WTC11 (cell line): ENCODE results near the gene ADD2. TPM values are rescaled to one million over a fixed set of nuclear protein-coding genes. Genes with fewer than 3 reads are reported as not detected.

Experiments
- ATAC-seq: fragments of 200-7000 bp; cut with Tn5 transposase; 2 replicates; pipeline ENCODE4 v1.10.0; 2021; ENCODE audit warnings: mild to moderate bottlenecking, moderate library complexity
- CTCF ChIA-PET: fragments of 300-600 bp; sonication (Branson Sonifier 250); formaldehyde crosslinking; loops from one replicate; lab custom pipeline; 2021; ENCODE audit warnings: antibody characterized with exemption; lab: Charles Lee
- POLR2A ChIA-PET: fragments of 350-600 bp; sonication (Branson Sonifier 250); formaldehyde crosslinking; loops from one replicate; lab custom pipeline; 2021; ENCODE audit warnings: antibody characterized with exemption; lab: Charles Lee
- DNase-seq: peaks from one replicate; pipeline ENCODE4 v3.0.0; 2021; ENCODE audit warnings: low spot score
- H3K27ac Mint-ChIP-seq: 2 replicates; pipeline ENCODE4 v1.8.0; 2021; ENCODE audit warnings: mixed read lengths
- H3K27me3 Mint-ChIP-seq: 2 replicates; pipeline ENCODE4 v1.8.0; 2021; ENCODE audit warnings: low read depth, mild to moderate bottlenecking, moderate library complexity, mixed read lengths
- H3K36me3 Mint-ChIP-seq: 2 replicates; pipeline ENCODE4 v1.8.0; 2021; ENCODE audit warnings: mixed read lengths
- H3K4me1 Mint-ChIP-seq: 2 replicates; pipeline ENCODE4 v1.8.0; 2022; ENCODE audit warnings: mixed read lengths
- H3K4me3 Mint-ChIP-seq: 2 replicates; pipeline ENCODE4 v1.8.0; 2021; ENCODE audit warnings: mild to moderate bottlenecking, moderate library complexity, mixed read lengths
- H3K9me3 Mint-ChIP-seq: 2 replicates; pipeline ENCODE4 v1.8.0; 2021; ENCODE audit warnings: mixed read lengths
- ARID4B ChIP-seq: sonication (generic); formaldehyde crosslinking; IDR thresholded peaks from 2 replicates; pipeline ENCODE4 v1.8.0; 2023; ENCODE audit warnings: missing genetic modification reagents, mild to moderate bottlenecking, borderline replicate concordance
- ATF1 ChIP-seq: sonication (generic); formaldehyde crosslinking; IDR thresholded peaks from 2 replicates; pipeline ENCODE4 v1.8.1; 2023; ENCODE audit warnings: mild to moderate bottlenecking, moderate library complexity, missing genetic modification reagents
- CBFB ChIP-seq: sonication (generic); formaldehyde crosslinking; IDR thresholded peaks from 2 replicates; pipeline ENCODE4 v1.8.1; 2022; ENCODE audit warnings: mild to moderate bottlenecking, low read depth, missing genetic modification reagents
- E2F1 ChIP-seq: sonication (generic); formaldehyde crosslinking; IDR thresholded peaks from 2 replicates; pipeline ENCODE4 v1.8.0; 2022; ENCODE audit warnings: mild to moderate bottlenecking, missing genetic modification reagents
- FOXP1 ChIP-seq: sonication (generic); formaldehyde crosslinking; IDR thresholded peaks from 2 replicates; pipeline ENCODE4 v1.8.0; 2022; ENCODE audit warnings: missing genetic modification reagents, mild to moderate bottlenecking, moderate library complexity, borderline replicate concordance
- HMGA2 ChIP-seq: fragments of 250-450 bp; sonication (Bioruptor Pico); IDR thresholded peaks from 2 replicates; pipeline ENCODE4 v1.4.0; 2021; ENCODE audit warnings: mild to moderate bottlenecking, moderate library complexity
- JAZF1 ChIP-seq: fragments of 250-450 bp; sonication (Bioruptor Pico); IDR thresholded peaks from 2 replicates; pipeline ENCODE4 v1.9.0; 2021; ENCODE audit warnings: moderate library complexity, mild to moderate bottlenecking, inconsistent platforms
- PRRX2 ChIP-seq: fragments of 250-450 bp; sonication (Bioruptor Pico); IDR thresholded peaks from 2 replicates; pipeline ENCODE4 v1.8.0; 2021; ENCODE audit warnings: mild to moderate bottlenecking
- SMAD4 ChIP-seq: sonication (generic); formaldehyde crosslinking; IDR thresholded peaks from 2 replicates; pipeline ENCODE4 v1.8.0; 2022; ENCODE audit warnings: mild to moderate bottlenecking, missing genetic modification reagents
- STAT6 ChIP-seq: sonication (generic); formaldehyde crosslinking; conservative IDR thresholded peaks from 2 replicates; pipeline ENCODE4 v1.8.1; 2023; ENCODE audit warnings: mild to moderate bottlenecking, low read depth, missing genetic modification reagents, moderate library complexity
- TEAD4 ChIP-seq: sonication (generic); formaldehyde crosslinking; IDR thresholded peaks from 2 replicates; pipeline ENCODE4 v1.8.0; 2022; ENCODE audit warnings: mild to moderate bottlenecking, missing genetic modification reagents
- ZNF121 ChIP-seq: sonication (generic); formaldehyde crosslinking; IDR thresholded peaks from 2 replicates; pipeline ENCODE4 v1.8.0; 2023; ENCODE audit warnings: missing genetic modification reagents
- ZNF263 ChIP-seq: sonication (generic); formaldehyde crosslinking; IDR thresholded peaks from 2 replicates; pipeline ENCODE4 v1.8.1; 2022; ENCODE audit warnings: low read depth, mild to moderate bottlenecking, moderate library complexity, missing genetic modification reagents
- ZNF423 ChIP-seq: fragments of 250-450 bp; sonication (Bioruptor Pico); IDR thresholded peaks from 2 replicates; pipeline ENCODE4 v2.1.2; 2022; ENCODE audit warnings: mild to moderate bottlenecking, moderate library complexity
- ZNF425 ChIP-seq: fragments of 250-450 bp; sonication (Bioruptor Pico); conservative IDR thresholded peaks from 2 replicates; pipeline ENCODE4 v1.9.0; 2021; ENCODE audit warnings: mild to moderate bottlenecking
- ZNF671 ChIP-seq: fragments of 250-450 bp; sonication (Bioruptor Pico); IDR thresholded peaks from 2 replicates; pipeline ENCODE4 v1.8.0; 2021; ENCODE audit warnings: mild to moderate bottlenecking
- ZSCAN18 ChIP-seq: fragments of 250-450 bp; sonication (Bioruptor Pico); IDR thresholded peaks from 2 replicates; pipeline ENCODE4 v2.1.2; 2022; ENCODE audit warnings: mild to moderate bottlenecking, moderate library complexity
- total RNA-seq: library from RNA; stranded (reverse); gene quantifications from 3 replicates; pipeline ENCODE4 v1.2.3, GENCODE V29; 2021

The ADD2 gene
- total RNA-seq, 1 experiment from 2014 or later, result 196 TPM

- CTCF ChIA-PET, result interaction anchor here (1.0 to 1.4 kb wide), 3 partner anchors 13 to 327 kb away, joined by 3 to 5 read pairs (median 3); no protein-coding TSS in a partner anchor
- DNase-seq, result no peak
- Mint-ChIP-seq H3K27ac (no peak overlapping the region), H3K27me3 (peaks cover 14% of the 10 kb centered on the region), H3K9me3 (peaks cover 34% of the 10 kb centered on the region), H3K36me3 (peaks cover 20% of the 10 kb centered on the region), H3K4me3 (no peak overlapping the region), H3K4me1 (peaks cover 41% of the 10 kb centered on the region)
- ATAC-seq, result no peak
- POLR2A ChIA-PET, result no interaction called here
- TF ChIP-seq SMAD4 (CRISPR knock-in tag) (no peak), ZNF671 (CRISPR knock-in tag) (no peak), ARID4B (no peak), HMGA2 (CRISPR knock-in tag) (no peak), ZNF425 (CRISPR knock-in tag) (no peak), JAZF1 (no peak), STAT6 (CRISPR knock-in tag) (no peak), ZNF263 (no peak), PRRX2 (no peak), ZSCAN18 (CRISPR knock-in tag) (no peak), TEAD4 (no peak), CBFB (CRISPR knock-in tag) (no peak), ATF1 (no peak), E2F1 (CRISPR knock-in tag) (no peak), ZNF121 (CRISPR knock-in tag) (no peak), ZNF423 (no peak), FOXP1 (CRISPR knock-in tag) (no peak)
Observed at GRCh38 chr2:70630761-70631160, 137.2 kb downstream of the ADD2 start.
